ENCODE data around the gene SCT. TPM values are rescaled to one million over a fixed set of nuclear protein-coding genes. Genes with fewer than 3 reads are reported as not detected.

Gene SCT
- total and polyA plus RNA-seq, 2 of the 4 experiments (the other 2 are of a cell fraction), result not detected

DNA sequence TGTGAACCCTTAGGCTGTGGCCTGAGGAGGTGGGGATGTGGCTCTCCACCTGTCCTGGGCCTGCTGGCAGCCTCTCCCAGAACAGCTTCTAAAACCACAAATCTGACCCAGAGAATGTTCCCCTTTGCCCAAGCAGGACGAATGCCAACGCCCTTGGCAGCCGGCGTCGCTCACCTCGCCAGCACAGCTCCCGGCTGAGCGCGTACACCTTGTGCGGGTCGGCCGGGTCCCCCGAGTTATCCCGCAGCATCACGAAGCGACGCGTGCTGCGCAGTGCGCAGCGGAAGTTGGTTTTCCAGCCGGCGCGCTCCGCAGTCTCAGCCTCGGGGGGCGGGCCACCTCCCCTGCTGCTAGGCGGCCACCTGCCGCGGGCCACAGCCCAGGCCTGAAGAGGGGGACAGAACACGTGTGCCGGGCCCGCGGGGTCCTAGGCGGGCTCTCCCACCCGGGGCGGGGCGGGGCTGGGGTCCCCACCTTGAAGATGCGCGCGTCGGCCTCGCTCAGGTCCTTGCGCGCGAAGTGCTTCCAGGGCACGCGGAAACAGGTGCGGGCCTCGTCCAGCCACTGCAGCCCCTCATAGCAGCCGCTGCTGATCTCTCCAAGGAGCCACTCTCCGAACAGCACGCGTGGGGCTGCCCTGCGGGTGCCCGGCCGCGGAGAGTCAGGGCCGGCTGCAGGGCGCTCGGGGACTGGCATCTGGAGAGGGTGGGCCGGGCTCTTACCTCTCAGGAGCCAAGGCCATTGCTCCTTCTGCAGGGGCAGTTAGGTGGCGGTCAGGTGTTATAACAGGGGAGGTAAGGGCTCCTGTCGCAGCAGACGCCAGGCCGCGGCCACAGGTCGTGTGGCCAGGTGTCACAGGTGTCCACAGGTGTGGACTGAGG lies 12.1 kb downstream of the SCT start:
- dilution Hi-C loops (cut with HindIII; ENCODE audit: low sequenced_read_pairs, unreplicated experiment), result no loop called here
- H4K8ac ChIP-seq (ENCODE audit: low read depth in 2 of 2, low read length in 2 of 2), result peak overlapping the region; percentile 43 to 61; a peak in 2 of 4 replicates
- H2BK120ac ChIP-seq (ENCODE audit: low read depth, low read length), result no peak overlapping the region
- no peaks in the 10 kb centered on the region for H3K27me3 ChIP-seq (ENCODE audit: control insufficient read depth, insufficient read depth, low read length)
- peak overlapping the region; percentile 96 for H3K27ac ChIP-seq (ENCODE audit: insufficient read depth, low read length)
- peaks cover 2 to 39% of the 10 kb centered on the region in 2 experiments; a peak in 3 of 4 replicates for H3K79me1 ChIP-seq (ENCODE audit: low read depth in 1 of 2, low read length in 2 of 2)
- peak overlapping the region; percentile 41; the same call in 1 of the 2 replicates for H3K23ac ChIP-seq (ENCODE audit: low read depth, low read length)
- peaks cover 39% of the 10 kb centered on the region for H4K20me1 ChIP-seq (ENCODE audit: insufficient read depth, low read length)
- peak overlapping the region; percentile 76; the same call in 1 of the 2 replicates for H3K14ac ChIP-seq (replicated peaks; ENCODE audit: low read depth, low read length)
- peak overlapping the region; percentile 92 for H3K9ac ChIP-seq (ENCODE audit: low read depth, low read length)
- H2AFZ ChIP-seq (replicated peaks; ENCODE audit: low read length, poor library complexity), result peak overlapping the region; percentile 93
- H2BK5ac ChIP-seq (ENCODE audit: low read depth, low read length, poor library complexity, severe bottlenecking), result peak overlapping the region; percentile 69
- POLR2A ChIA-PET (ENCODE audit: unreplicated experiment), result no interaction called here
- peak overlapping the region; percentile 75 for H4K5ac ChIP-seq (ENCODE audit: low read depth, low read length)
- peak overlapping the region; percentile 74; the same call in 1 of the 2 replicates for H4K91ac ChIP-seq (ENCODE audit: insufficient read depth, low read depth, low read length)
- H3K4me2 ChIP-seq (ENCODE audit: low read depth, low read length), result peak overlapping the region; percentile 96
- 70% methylated on average over 50 of the region's 68 CpGs; no CpG with 5 or more reads in 1 of the 2 experiments for WGBS, 2 experiments (ENCODE audit: extremely low coverage in 2 of 2, insufficient read length in 1 of 2)
- no peaks in the 10 kb centered on the region for H3K9me3 ChIP-seq (ENCODE audit: control insufficient read depth, insufficient read depth, low read length)
- H3K9me1 ChIP-seq (ENCODE audit: insufficient read depth, low read length), result no peaks in the 10 kb centered on the region
- in situ Hi-C loops (cut with MboI; ENCODE audit: low sequenced_read_pairs), result no loop called here
- no peak overlapping the region for H2BK20ac ChIP-seq (ENCODE audit: low read depth, low read length)
- no peak overlapping the region for H2BK15ac ChIP-seq (ENCODE audit: low read depth, low read length)
- intact Hi-C loops (cut with micrococcal nuclease), result no loop called here
- peaks cover 41% of the 10 kb centered on the region for H3K36me3 ChIP-seq (ENCODE audit: control insufficient read depth, insufficient read depth, low read length)
- peaks cover 4% of the 10 kb centered on the region; the same call in 1 of the 2 replicates for H3K4me1 ChIP-seq (ENCODE audit: control insufficient read depth, insufficient read depth, low read length)
- CTCF ChIA-PET, result no interaction called here
- no peak overlapping the region for H3K56ac ChIP-seq (ENCODE audit: extremely low read depth, insufficient read depth, low read length)
- DNase-seq (no peak), ATAC-seq (ENCODE audit: low read depth) (no peak)
- peak overlapping the region; percentile 56; the same call in 1 of the 2 replicates for H3K18ac ChIP-seq (ENCODE audit: low read depth, low read length)
- H2AK9ac ChIP-seq (replicated peaks; ENCODE audit: low read depth, low read length, poor library complexity), result peak overlapping the region; percentile 98
- peak overlapping the region; percentile 95 for H3K4ac ChIP-seq (ENCODE audit: low read depth, low read length)
- H2AK5ac ChIP-seq (ENCODE audit: low read depth, low read length), result peak overlapping the region; percentile 92
- peak overlapping the region; percentile 91 for H3K4me3 ChIP-seq (ENCODE audit: insufficient read depth, low read depth, low read length)
- no TSS peak for BruUV-seq (replicated peaks)
- TF ChIP-seq NFE2L2 (IDR thresholded peaks at IDR 0.05; ENCODE audit: low read depth, low read length) (no peak), MXI1 (IDR thresholded peaks at IDR 0.05; ENCODE audit: borderline replicate concordance, low read depth, low read length) (no peak), MAFK (IDR thresholded peaks at IDR 0.05; ENCODE audit: low read depth, low read length) (no peak), FOS (IDR thresholded peaks at IDR 0.05; ENCODE audit: low read depth, low read length) (no peak), BHLHE40 (IDR thresholded peaks at IDR 0.05; ENCODE audit: low read depth, low read length) (no peak), RFX5 (IDR thresholded peaks at IDR 0.05; ENCODE audit: low read depth, low read length) (no peak), MAZ (IDR thresholded peaks at IDR 0.05; ENCODE audit: borderline replicate concordance, low read depth, low read length) (no peak), SMC3 (IDR thresholded peaks at IDR 0.05; ENCODE audit: low read depth, low read length) (no peak), CEBPB (IDR thresholded peaks at IDR 0.05; ENCODE audit: low read depth, low read length) (no peak), CHD1 (IDR thresholded peaks at IDR 0.05; ENCODE audit: low read depth, low read length) (no peak), RAD21 (IDR thresholded peaks at IDR 0.05; ENCODE audit: low read length) (no peak), RCOR1 (IDR thresholded peaks at IDR 0.05; ENCODE audit: insufficient replicate concordance, low read length) (no peak)
- TF ChIP-seq, protein P1, sequence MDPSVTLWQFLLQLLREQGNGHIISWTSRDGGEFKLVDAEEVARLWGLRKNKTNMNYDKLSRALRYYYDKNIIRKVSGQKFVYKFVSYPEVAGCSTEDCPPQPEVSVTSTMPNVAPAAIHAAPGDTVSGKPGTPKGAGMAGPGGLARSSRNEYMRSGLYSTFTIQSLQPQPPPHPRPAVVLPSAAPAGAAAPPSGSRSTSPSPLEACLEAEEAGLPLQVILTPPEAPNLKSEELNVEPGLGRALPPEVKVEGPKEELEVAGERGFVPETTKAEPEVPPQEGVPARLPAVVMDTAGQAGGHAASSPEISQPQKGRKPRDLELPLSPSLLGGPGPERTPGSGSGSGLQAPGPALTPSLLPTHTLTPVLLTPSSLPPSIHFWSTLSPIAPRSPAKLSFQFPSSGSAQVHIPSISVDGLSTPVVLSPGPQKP (IDR thresholded peaks at IDR 0.05; ENCODE audit: borderline replicate concordance, low read depth, low read length), result no peak
- TF ChIP-seq, protein P2, sequence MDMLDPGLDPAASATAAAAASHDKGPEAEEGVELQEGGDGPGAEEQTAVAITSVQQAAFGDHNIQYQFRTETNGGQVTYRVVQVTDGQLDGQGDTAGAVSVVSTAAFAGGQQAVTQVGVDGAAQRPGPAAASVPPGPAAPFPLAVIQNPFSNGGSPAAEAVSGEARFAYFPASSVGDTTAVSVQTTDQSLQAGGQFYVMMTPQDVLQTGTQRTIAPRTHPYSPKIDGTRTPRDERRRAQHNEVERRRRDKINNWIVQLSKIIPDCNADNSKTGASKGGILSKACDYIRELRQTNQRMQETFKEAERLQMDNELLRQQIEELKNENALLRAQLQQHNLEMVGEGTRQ (IDR thresholded peaks at IDR 0.05; ENCODE audit: low read depth, low read length), result no peak

Measured in IMR-90 (cell line).